ENCODE results near the gene PLCD3.

DNA sequence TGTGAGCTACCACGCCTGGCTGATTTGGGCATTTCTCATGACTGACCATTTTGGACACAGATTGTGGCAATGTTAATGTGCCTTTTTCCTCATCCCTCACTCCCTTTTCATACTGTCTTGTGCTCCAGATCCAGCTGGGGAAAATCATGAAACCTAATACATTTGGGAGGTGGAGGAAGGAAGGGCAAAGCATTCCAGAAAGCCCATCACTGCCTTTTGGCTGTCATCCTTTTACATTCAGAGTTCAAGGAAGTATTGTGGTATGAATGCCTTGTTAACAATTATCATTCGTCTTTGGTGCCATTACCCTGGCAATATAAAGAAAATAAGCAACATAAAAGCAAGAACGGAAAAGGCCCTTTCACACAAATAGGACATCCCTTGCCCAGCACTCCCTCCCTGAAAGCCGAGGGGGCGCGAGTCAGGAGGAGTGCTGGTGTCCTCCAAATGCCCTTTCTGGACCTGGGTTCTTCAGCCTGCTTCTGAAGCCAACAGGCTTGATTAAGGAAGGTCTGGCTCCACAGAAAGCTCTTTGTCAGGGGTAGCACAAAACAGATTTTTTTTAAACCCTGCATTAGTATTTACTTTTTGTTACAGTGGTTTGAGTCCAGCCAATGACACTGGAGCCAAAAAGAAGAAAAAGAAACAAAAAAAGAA lies 51.1 kb downstream of the PLCD3 start:
- TF ChIP-seq, protein P1, sequence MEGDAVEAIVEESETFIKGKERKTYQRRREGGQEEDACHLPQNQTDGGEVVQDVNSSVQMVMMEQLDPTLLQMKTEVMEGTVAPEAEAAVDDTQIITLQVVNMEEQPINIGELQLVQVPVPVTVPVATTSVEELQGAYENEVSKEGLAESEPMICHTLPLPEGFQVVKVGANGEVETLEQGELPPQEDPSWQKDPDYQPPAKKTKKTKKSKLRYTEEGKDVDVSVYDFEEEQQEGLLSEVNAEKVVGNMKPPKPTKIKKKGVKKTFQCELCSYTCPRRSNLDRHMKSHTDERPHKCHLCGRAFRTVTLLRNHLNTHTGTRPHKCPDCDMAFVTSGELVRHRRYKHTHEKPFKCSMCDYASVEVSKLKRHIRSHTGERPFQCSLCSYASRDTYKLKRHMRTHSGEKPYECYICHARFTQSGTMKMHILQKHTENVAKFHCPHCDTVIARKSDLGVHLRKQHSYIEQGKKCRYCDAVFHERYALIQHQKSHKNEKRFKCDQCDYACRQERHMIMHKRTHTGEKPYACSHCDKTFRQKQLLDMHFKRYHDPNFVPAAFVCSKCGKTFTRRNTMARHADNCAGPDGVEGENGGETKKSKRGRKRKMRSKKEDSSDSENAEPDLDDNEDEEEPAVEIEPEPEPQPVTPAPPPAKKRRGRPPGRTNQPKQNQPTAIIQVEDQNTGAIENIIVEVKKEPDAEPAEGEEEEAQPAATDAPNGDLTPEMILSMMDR (IDR thresholded peaks at IDR 0.05; ENCODE audit: low read depth, low read length, poor library complexity, severe bottlenecking) = no peak
- no peak for TF ChIP-seq EZH2phosphoT487 (IDR thresholded peaks at IDR 0.05; ENCODE audit: borderline replicate concordance, low read length)

All from DOHH2 (cell line).